Activated naive CD8-positive, alpha-beta T cell treated with anti-CD3 and anti-CD28 coated beads, Interleukin-2, amount 10 ng/mL, durations not matched to agents 7 days and 5 days (primary cell): ENCODE data around the gene P3H4. TPM values are rescaled to one million over a fixed set of nuclear protein-coding genes. Genes with fewer than 3 reads are reported as not detected.
"Not testable (repeated sequence)": the region's sequence is repeated elsewhere in the genome, so short reads cannot be mapped to it uniquely, and the experiment has no call there.

Experiments
- ATAC-seq: fragments of 150-1000 bp; cut with Tn5 transposase; one replicate; pipeline ENCODE4 v1.10.0; 2021; ENCODE audit warnings: low read depth, moderate library complexity
- POLR2A ChIA-PET: fragments of 350-600 bp; sonication (Branson Sonifier 250); formaldehyde crosslinking; loops from one replicate; lab custom pipeline; 2021; ENCODE audit warnings: antibody characterized with exemption; lab: Charles Lee
- DNase-seq: peaks from one replicate; pipeline ENCODE4 v3.0.0; 2021
- H3K27ac Mint-ChIP-seq: one replicate; pipeline ENCODE4 v1.8.0; 2022; ENCODE audit warnings: mild to moderate bottlenecking, mixed read lengths
- H3K27me3 Mint-ChIP-seq: one replicate; pipeline ENCODE4 v1.8.0; 2022; ENCODE audit warnings: mild to moderate bottlenecking, moderate library complexity, mixed read lengths
- H3K36me3 Mint-ChIP-seq: one replicate; pipeline ENCODE4 v1.8.0; 2021; ENCODE audit warnings: mild to moderate bottlenecking, mixed read lengths
- H3K4me1 Mint-ChIP-seq: one replicate; pipeline ENCODE4 v1.8.0; 2021; ENCODE audit warnings: mixed read lengths
- H3K4me3 Mint-ChIP-seq: one replicate; pipeline ENCODE4 v1.8.0; 2022; ENCODE audit warnings: mild to moderate bottlenecking, moderate library complexity, mixed read lengths
- H3K9me3 Mint-ChIP-seq: one replicate; pipeline ENCODE4 v1.8.0; 2021; ENCODE audit warnings: mixed read lengths
- total RNA-seq, 2 experiments: library from RNA; stranded (reverse); gene quantifications; one replicate each; pipeline ENCODE4 v1.2.3, GENCODE V29; 2021

Gene P3H4
- total RNA-seq, 2 experiments from 2014 or later, result 3.2 to 3.7 TPM

DNA sequence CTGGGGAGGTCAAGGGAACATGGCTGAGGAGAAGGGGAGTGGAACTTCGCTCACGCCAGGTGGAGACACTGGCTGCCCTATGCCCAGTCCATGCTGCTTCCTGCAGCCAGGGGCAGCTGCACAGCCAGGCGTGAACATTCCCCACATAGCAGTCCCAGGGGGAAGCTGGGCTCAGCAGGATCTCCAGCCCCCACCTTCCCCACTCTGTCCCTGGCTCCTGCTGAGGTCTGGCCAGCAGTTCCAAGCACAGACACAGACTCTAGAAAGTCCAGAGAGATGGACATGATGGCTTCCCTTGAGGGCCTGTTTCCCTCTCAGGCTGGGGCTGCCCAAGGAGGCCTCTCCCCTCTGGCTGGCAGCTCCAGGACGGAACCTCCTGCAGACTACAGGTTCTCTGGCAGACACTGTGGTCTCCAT is 34.6 kb downstream of the P3H4 start:
- ATAC-seq (no peak), DNase-seq (no peak)
- peaks cover 2% of the 10 kb centered on the region for H3K27me3 Mint-ChIP-seq
- no peaks in the 10 kb centered on the region for H3K9me3 Mint-ChIP-seq
- no peak overlapping the region for H3K27ac Mint-ChIP-seq
- no peaks in the 10 kb centered on the region for H3K4me1 Mint-ChIP-seq
- POLR2A ChIA-PET, result no interaction called here
- no peaks in the 10 kb centered on the region for H3K36me3 Mint-ChIP-seq
- no peak overlapping the region for H3K4me3 Mint-ChIP-seq

GRCh38 chr17:41776262-41776900 is 35.4 kb downstream of the P3H4 start:
- POLR2A ChIA-PET, H3K27ac Mint-ChIP-seq, H3K4me3 Mint-ChIP-seq, H3K36me3 Mint-ChIP-seq, H3K9me3 Mint-ChIP-seq, ATAC-seq, H3K4me1 Mint-ChIP-seq, H3K27me3 Mint-ChIP-seq, DNase-seq: not testable (repeated sequence)

DNA sequence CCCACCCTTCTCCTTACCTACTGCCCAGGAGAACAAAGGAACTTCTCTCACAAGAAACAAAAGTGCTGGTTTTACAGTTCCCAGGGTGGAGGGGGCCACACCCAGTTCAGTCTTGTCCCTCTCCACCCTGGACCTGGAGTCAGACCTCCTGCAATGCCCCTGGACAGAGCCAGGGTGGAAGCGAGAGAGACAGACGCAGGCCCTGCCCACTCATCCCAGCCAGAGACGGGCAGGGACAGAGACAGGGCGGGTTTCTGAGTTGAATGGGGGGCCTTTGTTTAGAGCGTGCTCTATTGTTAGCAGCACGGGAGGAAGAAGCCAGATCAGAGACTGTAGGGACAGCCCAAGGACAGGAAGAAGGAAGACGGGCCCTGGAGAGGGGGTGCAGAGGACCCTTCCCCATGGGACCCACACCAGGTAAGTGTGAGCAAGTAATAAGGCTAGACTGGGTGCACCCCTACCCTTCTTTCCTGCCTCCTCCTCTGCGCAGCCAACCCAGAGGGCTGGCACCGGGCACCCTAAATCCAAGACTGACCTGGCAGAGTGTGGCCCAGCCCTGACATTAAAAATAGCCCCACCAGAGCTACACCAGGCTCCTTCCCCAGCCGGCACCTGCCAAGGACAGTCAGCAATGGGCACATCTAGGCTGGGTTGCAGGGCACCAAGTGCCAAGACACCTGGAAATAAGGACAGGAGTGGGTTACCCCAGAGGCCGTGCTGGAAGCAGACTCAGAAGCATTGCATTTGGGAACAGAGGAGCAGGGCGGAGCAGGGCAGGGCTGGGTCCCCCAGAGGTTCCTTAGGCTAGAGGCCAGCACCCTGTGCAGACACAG is 36.1 kb downstream of the P3H4 start:
- H3K27ac Mint-ChIP-seq, result no peak overlapping the region
- no peaks in the 10 kb centered on the region for H3K9me3 Mint-ChIP-seq
- H3K36me3 Mint-ChIP-seq, result no peaks in the 10 kb centered on the region

GRCh38 chr17:41773731-41774193 is 38.0 kb downstream of the P3H4 start:
- H3K36me3 Mint-ChIP-seq, result no peaks in the 10 kb centered on the region
- no peak overlapping the region for H3K27ac Mint-ChIP-seq
- H3K4me1 Mint-ChIP-seq, result peaks cover 7% of the 10 kb centered on the region
- H3K27me3 Mint-ChIP-seq, result peaks cover 2% of the 10 kb centered on the region
- no peak for DNase-seq
- no peaks in the 10 kb centered on the region for H3K9me3 Mint-ChIP-seq
- POLR2A ChIA-PET, result no interaction called here
- H3K4me3 Mint-ChIP-seq, result no peak overlapping the region
- ATAC-seq, result no peak

More for the DNA sequence above, 36.1 kb downstream of the P3H4 start:
- POLR2A ChIA-PET, result no interaction called here
- no peak overlapping the region for H3K4me3 Mint-ChIP-seq
- H3K27me3 Mint-ChIP-seq, result peaks cover 2% of the 10 kb centered on the region
- no peak for DNase-seq
- no peak for ATAC-seq
- peaks cover 5% of the 10 kb centered on the region for H3K4me1 Mint-ChIP-seq

DNA sequence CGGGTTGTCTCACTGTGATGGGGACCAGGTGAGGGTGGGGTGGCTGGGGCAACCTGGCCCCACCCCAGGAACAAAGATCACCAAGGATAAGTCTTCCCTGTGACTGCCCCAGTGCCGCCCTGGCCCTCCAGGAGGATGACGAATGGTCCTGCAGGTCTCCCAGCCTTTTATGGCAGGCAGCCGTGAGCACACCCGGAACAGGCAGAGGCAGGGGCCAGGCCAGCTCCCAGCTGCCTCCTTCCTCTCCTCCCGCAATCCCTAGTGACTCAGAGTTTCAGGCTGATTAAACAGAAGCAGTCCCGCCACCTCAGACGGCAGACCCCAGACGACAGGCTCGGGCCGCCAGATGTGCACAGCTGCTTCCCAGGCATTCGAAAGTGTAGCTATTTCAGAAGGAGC is 38.6 kb downstream of the P3H4 start:
- no peak overlapping the region for H3K4me3 Mint-ChIP-seq
- H3K9me3 Mint-ChIP-seq, result no peaks in the 10 kb centered on the region
- H3K36me3 Mint-ChIP-seq, result peaks cover 1% of the 10 kb centered on the region
- peaks cover 7% of the 10 kb centered on the region for H3K4me1 Mint-ChIP-seq
- no peak overlapping the region for H3K27ac Mint-ChIP-seq
- no peaks in the 10 kb centered on the region for H3K27me3 Mint-ChIP-seq
- DNase-seq (no peak), ATAC-seq (no peak)
- POLR2A ChIA-PET, result no interaction called here

DNA sequence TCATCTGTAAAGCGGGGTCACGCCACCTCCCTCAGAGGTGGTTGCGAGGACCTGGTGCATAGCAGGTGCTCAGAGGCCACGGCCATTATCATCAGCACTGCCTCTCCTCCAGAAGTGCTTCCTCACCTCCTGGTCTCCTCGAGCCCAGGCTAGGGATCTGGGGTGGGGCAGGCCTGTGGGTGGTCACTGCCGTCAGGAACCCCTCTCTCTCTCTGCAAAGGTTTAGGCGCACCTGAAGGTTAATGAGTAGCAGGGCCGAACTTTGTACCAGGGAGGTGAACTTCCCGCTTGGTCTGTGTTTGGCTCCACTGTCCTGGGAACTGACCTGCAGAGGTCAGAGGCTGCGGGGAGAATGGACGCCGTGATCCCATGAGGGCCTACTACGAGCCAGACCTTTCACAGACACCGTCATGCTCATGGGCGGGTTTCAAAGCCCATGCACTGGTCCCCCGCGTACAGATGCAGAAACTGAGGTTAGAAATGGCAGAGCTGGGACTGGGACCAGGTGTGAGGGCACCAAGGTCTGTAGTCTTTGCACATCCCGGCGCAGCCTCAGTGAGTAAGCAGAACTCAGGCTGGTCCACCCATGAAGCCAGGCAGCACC is 39.1 kb downstream of the P3H4 start:
- POLR2A ChIA-PET, result no interaction called here
- Mint-ChIP-seq H3K9me3 (no peaks in the 10 kb centered on the region), H3K27ac (no peak overlapping the region), H3K4me1 (peaks cover 7% of the 10 kb centered on the region), H3K4me3 (no peak overlapping the region), H3K36me3 (peaks cover 1% of the 10 kb centered on the region), H3K27me3 (no peaks in the 10 kb centered on the region)
- no peak for DNase-seq
- no peak for ATAC-seq

GRCh38 chr17:41772218-41772585 is 39.5 kb downstream of the P3H4 start:
- ATAC-seq, result peak; percentile 16
- Mint-ChIP-seq H3K27ac (no peak overlapping the region), H3K4me3 (no peak overlapping the region), H3K36me3 (peaks cover 1% of the 10 kb centered on the region), H3K9me3 (no peaks in the 10 kb centered on the region), H3K27me3 (no peaks in the 10 kb centered on the region), H3K4me1 (peaks cover 7% of the 10 kb centered on the region)
- POLR2A ChIA-PET, result no interaction called here
- no peak for DNase-seq

DNA sequence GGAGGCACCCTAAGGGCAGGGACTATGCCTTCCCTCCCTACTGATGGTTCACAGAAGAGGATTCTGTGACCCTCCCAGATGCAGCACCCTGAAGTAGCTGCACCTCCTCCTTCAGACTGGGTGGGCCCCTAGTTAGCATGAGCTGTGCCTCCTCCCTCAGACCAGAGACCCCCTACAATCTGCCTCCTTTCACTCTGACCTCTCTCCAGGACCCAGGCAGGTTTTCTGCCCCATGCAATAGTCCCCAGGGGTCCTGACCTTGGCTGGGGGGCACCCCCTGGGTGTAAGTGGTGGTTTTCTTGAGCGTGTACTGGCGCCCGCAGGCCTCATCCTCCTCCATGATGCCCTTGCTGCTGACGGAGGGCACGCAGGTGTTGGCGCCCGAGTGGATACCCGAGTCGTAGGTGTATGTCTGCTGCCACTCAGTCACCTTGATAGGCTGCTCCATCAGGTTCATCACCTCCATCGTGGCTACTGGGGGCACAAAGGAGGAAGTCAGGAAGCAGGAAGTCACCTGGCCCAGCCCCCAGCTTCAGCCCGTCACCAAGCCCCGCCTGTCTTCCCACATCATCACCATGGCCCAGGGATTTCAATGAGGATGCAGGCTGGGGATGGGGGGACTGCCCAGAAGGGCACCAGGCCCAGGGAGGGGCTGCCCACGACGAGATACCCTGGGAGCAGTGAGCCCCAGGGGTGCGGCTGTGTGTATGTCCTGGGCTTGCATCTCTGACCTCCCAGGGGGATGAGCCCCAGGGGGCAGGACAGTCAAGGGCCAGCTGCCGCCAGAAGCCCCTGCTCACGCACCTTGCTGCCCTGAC is 40.2 kb downstream of the P3H4 start:
- H3K27me3 Mint-ChIP-seq, result no peaks in the 10 kb centered on the region
- H3K9me3 Mint-ChIP-seq, result no peaks in the 10 kb centered on the region
- H3K4me1 Mint-ChIP-seq, result peaks cover 7% of the 10 kb centered on the region
- peaks cover 1% of the 10 kb centered on the region for H3K36me3 Mint-ChIP-seq
- POLR2A ChIA-PET, result no interaction called here
- DNase-seq (no peak), ATAC-seq (peak; percentile 31)
- H3K4me3 Mint-ChIP-seq, result peak overlapping the region; percentile 73
- peak overlapping the region; percentile 82 for H3K27ac Mint-ChIP-seq

DNA sequence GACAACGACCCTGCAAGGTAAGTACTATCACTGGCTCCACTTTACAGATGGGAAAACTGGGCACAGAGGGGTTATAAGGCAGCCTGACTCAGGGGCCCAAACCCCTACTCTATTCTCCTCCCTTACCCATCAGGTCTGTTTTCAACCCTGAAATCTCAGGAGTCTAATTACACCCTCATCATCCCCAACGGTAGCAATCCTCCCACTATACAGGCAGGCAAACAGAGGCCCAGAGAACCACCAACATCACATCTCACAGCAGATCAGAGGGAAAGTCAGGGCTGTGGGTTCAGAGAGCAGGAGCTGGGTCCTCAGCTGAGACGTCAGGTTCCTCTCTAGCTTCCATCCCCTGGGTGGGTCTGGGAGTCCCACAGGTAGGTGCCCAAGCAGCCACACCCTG is 41.8 kb downstream of the P3H4 start:
- Mint-ChIP-seq H3K4me3 (no peak overlapping the region), H3K27ac (no peak overlapping the region), H3K36me3 (peaks cover 1% of the 10 kb centered on the region), H3K27me3 (no peaks in the 10 kb centered on the region), H3K4me1 (peaks cover 7% of the 10 kb centered on the region), H3K9me3 (no peaks in the 10 kb centered on the region)
- ATAC-seq (no peak), DNase-seq (no peak)
- POLR2A ChIA-PET, result no interaction called here

- Mint-ChIP-seq H3K4me1 (peaks cover 7% of the 10 kb centered on the region), H3K9me3 (no peaks in the 10 kb centered on the region), H3K27me3 (no peaks in the 10 kb centered on the region), H3K27ac (no peak overlapping the region), H3K4me3 (no peak overlapping the region), H3K36me3 (peaks cover 1% of the 10 kb centered on the region)
- POLR2A ChIA-PET, result no interaction called here
- no peak for DNase-seq
- no peak for ATAC-seq
These were observed 42.3 kb downstream of the P3H4 start for GRCh38 chr17:41769346-41769862.

- Mint-ChIP-seq H3K36me3 (peaks cover 1% of the 10 kb centered on the region), H3K27ac (no peak overlapping the region), H3K9me3 (no peaks in the 10 kb centered on the region), H3K27me3 (no peaks in the 10 kb centered on the region), H3K4me3 (no peak overlapping the region), H3K4me1 (peaks cover 7% of the 10 kb centered on the region)
- ATAC-seq (no peak), DNase-seq (no peak)
- POLR2A ChIA-PET, result no interaction called here
These were observed 43.0 kb downstream of the P3H4 start for GRCh38 chr17:41768682-41769288.

- ATAC-seq (no peak), DNase-seq (no peak)
- Mint-ChIP-seq H3K36me3 (peaks cover 1% of the 10 kb centered on the region), H3K4me1 (peaks cover 7% of the 10 kb centered on the region), H3K27me3 (no peaks in the 10 kb centered on the region), H3K27ac (no peak overlapping the region), H3K9me3 (no peaks in the 10 kb centered on the region), H3K4me3 (no peak overlapping the region)
- POLR2A ChIA-PET, result no interaction called here
These were observed 44.3 kb downstream of the P3H4 start for GRCh38 chr17:41767324-41768042.
